ENCODE measurements around the gene PROSER1.
"Not testable (repeated sequence)": the region's sequence is repeated elsewhere in the genome, so short reads cannot be mapped to it uniquely, and the experiment has no call there.

Gene PROSER1

DNA sequence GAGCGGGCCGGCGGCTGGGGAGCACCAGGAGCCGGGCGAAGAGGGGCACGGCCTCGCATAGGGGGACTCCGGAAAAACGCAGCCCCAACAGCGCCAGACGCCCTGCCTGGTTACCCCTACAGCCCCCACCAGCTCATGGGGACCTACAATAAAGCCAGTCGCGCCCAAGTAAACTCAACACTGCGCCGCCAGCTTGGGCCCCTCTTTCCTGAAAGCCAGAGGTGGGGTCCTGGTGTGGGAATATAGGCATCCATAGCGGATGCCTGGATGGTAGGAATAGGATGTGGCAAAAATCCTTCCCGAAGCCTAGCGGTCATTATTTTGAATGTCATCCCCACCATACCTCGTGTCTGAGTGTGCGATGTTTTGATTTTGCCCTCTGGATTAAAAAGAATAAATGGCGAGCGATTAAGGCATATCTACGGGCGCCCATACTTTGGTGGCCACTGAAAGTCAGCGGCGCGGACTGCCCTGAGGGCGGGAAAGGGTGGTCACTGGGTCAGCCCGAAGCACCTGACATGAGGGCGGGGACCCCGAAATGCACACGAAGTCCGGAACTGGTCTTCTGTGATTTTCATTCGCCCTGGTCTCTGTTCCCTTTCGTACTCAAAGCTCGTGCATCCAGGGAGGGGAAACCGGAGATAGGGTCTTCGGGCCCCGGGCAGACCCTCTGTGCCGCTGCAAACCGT, at the start of gene PROSER1, which contains the start of gene NHLRC3:
PROSER1 (minus strand) TSS at position 210 of the 689 bp plus-strand sequence. CDS start 847 bp downstream, outside the sequence.
NHLRC3 (plus strand) TSS at position 577 of the 689 bp plus-strand sequence. CDS start 184 bp downstream, outside the sequence.
- FAIRE-seq, result peak; percentile 78

DNA sequence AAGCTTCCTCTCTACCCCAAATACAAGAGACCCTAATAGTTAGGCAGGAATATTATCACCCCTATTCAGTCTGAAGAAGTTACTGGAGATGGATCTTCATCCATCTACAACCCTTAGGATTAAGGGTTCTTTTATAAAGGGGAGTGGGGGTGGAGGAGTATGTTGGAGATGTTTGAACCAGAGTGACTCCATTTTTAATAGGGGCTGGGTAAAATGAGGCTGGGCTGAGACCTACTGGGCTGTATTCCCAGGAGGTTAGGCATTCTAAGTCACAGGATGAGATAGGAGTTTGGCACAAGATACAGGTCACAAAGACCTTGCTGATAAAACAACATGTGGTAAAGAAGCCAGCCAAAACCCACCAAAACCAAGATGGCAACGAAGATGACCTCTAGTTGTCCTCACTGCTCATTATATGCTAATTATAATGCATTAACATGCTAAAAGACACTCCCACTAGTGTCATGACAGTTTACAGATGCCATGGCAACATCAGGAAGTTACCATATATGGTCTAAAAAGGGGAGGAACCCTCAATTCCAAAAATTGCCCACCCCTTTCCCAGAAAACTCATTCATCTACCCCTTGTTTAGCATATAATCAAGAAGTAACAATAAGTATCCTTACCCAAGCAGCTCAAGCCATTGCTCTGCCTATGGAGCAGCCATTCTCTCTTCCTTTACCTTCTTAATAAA, 48.5 kb upstream of the PROSER1 start:
- FAIRE-seq, result not testable (repeated sequence)

DNA sequence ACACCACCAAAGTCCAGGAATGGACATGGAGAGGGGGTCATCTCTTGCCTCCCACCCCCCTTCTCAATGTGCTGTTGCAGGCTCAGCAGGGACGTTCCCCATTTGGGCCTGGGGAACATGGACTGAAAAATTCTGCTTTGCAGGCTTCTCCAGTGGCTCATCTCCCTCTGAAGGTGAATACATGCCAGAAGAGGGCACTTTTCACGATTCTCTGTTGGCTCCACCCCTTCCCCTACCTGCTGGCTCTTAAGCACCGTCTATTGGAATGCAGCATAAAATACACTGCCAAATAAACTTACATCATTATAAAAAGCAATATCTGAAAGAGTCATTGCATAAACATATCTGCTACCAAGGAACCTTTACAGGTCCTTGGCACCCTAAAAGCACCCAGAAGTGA, 36.1 kb upstream of the PROSER1 start:
- no peak for FAIRE-seq

DNA sequence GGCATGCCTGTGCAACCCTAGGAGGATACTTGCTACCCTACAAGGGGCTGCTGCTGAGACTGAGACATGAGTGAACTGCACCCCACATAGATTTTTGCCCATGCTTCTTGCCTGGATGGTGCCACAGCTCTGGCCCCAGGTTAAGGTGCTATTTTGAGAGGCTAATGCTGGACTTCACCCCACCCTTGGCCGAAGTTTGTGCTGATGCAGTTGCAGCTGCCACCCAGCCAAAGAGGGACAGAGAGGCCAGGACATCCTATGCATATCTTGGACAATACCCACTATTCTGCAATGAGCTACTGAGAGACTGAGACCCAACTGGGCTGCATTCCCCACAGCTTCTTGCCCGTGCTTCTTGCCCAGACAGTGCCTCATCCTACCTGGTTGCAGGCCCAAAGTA, 35.0 kb upstream of the PROSER1 start:
- FAIRE-seq, result no peak

DNA sequence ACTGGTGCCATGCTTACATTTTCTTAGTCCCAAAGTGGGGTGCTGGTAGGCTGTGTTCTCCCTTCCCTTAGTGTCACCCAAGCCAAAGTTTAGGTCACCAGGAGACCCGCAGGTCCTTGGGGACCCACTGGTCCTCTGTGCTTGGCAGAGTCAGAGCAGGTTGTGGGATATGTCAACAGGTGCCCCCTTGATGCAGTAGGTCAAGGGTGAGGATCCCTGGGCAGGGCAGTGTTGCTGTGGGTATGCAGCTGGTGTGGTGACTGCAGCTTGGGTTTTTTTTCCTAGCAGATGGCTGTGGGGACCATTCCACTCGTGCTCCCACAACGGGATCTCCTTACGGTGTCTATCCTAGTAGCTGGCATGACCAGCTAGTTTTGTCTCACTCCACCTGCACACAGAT, 24.1 kb upstream of the PROSER1 start:
- FAIRE-seq, result no peak

DNA sequence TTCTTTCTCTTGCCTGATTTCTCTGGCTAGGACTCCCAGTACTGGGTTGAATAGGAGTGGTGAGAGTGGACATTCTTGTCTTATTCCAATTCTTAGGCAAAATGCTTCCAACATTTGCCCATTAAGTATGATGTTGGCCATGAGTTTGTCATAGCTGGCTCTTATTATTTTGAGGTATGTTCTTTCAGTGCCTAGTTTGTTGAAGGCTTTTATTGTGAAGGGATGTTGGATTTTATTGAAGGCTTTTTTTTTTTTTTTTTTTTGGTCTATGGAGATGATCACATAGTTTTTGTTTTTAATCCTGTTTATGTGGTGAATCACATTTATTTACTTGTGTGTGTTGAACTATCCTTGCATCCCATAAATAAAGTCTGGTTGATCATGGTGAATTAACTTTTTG, 20.2 kb upstream of the PROSER1 start:
- no peak for FAIRE-seq

DNA sequence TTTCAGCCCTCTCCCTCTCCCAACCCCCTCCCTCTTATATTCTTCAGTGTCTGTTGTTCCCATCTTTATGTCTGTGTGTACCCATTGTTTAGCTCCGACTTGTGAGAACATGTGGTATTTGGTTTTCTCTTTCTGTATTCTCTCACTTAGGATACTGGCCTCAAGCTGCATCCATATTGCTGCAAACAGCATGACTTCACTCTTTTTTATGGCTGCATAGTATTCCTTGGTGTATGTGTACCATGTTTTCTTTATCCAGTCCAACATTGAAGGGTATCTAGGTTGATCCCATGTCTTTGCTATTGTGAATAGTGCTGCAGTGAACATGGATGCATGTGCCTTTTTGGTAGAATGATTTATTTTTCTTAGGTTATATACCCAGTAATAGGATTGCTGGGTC, 18.1 kb upstream of the PROSER1 start:
- FAIRE-seq, result no peak

DNA sequence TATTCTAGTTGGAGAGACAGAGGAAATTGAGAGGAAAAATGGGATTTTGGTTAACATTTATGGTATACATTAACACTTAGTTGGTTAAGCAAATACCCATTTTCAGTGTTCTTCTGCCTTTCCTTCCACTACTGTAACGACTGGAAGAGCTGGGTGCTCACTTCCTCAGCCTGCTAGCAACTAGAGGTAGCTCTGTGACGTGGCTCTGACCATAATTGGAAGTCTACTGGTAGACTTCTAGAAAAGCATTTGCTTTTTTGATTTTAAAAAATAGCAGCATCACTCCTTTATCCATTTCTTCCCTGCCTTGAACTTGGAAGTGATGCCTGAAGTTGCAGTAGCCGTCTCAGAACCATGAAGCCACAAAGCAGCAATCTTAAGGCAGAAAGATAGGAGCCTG, 16.2 kb upstream of the PROSER1 start:
- FAIRE-seq, result no peak

DNA sequence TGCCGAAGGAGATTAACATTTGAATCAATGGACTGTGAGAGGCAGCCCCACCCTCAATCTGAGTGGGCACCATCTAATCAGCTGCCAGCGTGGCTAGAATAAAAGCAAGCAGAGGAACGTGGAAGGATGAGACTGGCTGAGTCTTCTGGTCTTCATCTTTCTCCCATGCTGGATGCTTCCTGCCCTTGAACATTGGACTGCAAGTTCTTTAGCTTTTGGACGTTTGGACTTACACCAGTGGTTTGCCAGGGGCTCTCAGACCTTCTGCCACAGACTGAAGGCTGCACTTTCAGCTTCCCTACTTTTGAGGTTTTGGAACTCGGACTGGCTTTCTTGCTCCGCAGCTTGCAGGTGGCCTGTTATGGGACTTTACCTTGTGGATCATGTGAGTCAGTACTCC, 15.1 kb upstream of the PROSER1 start:
- FAIRE-seq, result no peak

DNA sequence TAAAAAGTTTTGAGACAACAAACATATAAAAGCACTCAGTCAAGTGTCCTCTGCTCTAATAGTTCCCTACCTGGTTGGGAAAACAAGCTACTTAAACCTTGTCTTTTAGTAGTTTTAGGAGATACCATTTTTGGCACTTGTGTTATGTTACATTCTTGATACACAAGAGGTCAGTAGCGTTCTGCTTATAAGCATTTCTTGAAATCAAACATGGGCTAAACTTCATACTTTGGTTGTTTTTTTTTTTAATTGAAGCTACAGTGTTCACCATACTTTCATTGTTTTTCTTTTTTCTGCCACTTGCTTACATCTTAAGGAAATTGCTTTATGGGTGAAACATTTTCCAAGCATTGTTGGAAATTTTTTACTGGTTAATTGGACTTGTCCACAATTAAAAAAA, 13.3 kb upstream of the PROSER1 start:
- FAIRE-seq, result peak; percentile 61

DNA sequence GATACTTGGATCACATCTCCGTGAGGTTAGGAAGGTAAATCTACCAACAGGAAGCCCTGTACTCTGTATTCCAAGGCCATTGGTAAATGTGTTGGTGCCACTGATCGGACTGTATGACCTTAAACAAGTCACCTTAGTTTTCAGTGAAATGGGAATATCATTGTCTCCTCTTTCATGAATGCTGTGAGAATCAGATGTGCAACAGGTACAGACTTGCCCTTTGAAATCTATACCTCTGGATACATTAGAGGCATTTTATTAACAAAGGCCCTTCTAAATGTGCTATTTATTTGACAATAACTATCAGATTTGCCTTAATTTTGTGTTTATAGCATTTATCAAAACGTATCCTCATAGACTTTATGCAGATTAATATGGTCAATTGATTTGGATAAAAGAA, 11.4 kb upstream of the PROSER1 start:
- no peak for FAIRE-seq

DNA sequence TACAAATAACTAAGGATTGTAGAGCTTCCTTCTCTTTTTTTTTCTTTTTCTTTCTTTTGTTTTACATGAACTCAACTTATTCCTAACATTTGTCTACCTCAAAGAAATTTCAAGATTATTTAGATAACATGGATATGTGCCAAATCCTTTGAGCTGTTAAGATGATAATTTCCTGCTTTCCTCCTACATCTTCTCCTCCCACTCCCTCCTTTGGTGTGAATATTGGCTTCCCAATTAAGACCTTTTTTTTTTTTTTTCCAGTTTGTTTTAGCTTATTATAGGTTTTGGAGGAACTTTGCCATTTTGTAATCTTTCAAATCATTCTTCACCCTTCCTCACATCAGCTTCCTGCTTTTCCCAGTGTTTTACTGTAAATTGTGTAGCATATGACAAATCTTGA, 10.9 kb upstream of the PROSER1 start:
- FAIRE-seq, result no peak

DNA sequence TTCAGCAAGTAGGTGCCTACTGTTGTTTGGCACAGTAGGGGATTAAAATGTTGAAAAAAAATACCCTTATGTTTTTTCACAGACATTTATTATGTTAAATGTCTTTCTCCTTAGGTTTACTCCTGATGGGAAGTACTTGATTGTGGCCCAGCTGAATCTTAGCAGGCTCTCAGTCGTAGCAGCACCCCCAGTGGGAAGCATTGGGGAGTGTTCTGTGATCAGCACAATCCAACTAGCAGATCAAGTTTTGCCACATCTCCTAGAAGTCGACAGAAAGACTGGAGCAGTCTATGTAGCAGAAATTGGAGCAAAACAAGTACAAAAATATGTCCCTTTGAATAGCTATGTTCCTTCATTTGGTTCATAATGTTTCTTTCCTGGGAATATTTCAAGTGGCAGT, 9.7 kb upstream of the PROSER1 start:
- FAIRE-seq, result no peak

DNA sequence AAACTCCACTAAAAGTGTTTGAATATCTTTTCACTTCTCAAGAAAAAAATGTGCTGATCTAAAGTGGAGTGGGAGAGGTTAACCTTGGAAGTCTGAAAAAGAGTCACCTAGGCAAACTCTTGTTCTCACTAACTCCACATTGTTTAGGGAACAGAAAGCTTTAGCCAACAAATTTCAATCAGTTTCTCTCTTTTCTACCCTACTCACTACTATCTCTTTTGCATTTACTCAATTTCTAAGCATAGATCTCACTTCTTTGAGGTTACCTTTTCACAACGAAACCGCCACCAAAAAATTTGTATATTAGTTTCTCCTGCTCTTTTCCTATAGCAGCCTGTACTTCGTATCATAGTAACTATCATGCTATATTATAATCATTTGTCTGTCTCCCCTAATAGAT, 6.6 kb upstream of the PROSER1 start:
- FAIRE-seq, result no peak

DNA sequence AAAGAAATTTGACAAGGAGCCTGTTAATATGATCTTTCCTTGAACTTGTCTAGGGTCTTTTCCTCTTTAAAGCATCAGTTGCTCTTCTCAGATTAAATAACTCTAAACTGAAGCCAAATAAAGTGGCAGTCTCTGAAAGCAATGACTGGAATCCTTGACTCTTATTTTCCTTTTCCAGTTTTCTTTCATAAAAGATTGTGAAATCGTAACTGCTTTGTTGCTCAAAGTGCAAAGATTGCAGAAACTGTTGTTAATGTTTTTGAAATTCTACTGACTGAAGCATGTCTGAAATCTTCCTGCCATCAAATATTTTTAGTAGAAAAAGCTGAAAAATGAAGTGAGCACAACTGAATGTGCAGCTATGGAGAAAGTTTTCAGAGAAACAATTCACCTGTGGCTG, 2.3 kb upstream of the PROSER1 start:
- FAIRE-seq, result no peak

DNA sequence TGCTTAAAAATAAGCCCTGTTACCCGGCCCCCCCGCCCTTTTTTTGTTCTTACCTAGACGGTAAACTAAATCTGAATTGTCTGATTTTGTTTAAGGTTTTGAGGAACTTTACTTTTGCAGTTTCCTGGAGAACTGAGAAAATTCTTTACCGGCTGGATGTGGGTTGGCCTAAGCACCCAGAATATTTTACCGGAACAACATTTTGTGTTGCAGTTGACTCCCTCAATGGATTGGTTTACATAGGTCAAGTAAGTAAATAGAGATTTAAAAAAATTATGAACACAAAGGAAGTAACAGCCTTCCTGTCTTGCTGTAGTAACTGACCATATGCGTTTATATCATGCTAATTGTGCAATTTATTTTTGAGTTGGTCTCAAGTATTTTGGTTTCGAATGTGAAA, 1.2 kb upstream of the PROSER1 start:
- FAIRE-seq, result peak; percentile 60

DNA sequence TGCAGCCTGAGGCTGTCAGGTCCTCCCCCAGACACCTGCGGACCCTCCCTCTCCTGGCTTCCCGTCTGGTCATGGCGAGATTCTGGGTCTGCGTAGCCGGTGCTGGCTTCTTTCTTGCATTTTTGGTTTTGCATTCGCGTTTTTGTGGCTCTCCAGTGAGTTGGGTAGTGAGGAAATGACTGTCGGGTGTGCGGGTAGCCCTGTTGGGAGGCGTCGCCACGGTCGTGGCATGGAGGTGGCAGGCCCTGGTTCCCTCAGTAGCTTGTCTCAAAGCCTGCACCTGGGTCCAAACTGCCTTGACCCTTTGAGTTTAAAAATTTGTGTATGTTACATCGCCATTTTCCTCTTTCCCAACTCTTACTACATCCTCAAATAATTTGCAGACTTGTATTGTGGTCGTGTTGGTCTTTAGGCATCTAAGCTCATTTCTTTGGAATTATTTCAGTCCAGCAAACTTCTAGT, 711 bp upstream of the PROSER1 start:
- no peak for FAIRE-seq

DNA sequence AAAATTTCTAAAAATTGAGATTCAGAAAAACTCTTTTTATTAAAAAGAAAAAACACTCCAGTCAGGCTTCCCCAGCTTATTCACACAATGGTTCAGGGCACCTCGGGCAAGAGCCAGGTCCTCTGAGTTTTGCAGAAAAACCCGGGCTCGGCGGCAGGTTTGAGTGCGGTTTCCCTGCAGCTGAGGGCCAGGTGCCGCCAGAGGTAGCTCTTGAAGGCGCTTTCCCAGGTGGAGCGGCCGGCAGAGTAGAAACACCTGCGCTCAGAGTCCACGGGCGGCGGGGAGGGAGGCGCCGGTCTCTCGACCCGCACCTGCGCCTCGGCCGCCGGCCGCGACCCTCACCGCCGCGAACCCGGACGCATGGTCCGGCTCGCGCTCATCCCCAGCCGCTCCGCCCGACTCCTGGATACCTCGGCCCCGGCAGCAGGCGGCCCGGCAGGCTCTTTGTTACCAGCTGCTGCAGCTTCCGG, 444 bp downstream of the PROSER1 start:
- no peak for FAIRE-seq

DNA sequence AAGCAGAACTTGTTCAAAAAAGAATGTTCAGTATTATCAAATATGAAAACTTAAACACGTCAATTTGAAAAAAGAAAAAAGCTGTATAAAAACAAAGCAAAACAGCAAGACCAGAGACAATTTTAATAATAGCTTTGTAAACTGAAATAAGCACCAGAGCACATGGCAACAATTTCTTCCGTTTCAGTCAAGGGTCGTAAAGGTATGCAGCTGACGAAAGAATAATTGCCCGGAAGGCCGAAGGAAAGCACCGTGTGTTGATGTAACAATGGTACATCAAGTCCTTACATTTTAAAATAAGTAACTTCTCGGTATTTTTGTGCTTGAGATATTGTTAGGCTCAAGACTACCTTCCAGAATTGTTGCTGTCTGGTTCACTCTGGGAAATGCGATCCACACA, 1.7 kb downstream of the PROSER1 start:
- FAIRE-seq, result no peak

DNA sequence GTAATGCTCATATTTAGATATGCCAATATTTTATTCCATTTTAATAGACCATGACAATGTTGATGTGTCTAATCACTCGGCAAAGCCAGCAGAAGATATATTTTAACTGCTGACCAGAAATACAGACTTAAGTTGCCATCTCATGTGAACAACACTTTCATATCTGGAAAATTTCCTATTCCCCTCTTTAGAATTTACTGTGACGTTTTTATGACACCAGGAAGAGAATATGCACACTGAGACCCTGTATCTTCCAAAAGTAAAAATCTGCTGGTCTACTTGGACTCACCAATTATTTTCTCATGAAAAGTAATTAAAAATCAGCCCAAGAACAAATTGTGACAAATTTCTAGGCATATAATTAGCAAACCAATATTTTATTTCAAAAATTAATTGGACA, 2.1 kb downstream of the PROSER1 start:
- no peak for FAIRE-seq

DNA sequence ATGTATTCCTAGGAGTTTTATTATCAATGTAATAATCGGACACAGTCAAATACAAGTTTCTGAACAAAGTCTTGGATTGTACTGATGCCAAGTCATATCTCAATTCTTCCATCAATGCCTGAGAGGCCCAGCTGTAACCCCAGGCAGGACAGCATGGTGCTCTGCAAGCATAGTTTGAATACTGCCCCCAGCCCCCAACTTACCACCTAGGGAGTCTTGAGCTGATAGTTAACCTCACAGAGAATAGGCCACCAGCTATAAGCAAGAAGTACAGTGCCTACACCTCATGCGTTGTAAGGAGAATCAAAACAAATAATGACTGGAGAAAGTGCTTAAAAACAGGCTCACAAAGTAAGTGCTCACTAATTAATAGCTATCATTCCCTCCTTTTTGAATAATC, 2.7 kb downstream of the PROSER1 start:
- FAIRE-seq, result no peak

DNA sequence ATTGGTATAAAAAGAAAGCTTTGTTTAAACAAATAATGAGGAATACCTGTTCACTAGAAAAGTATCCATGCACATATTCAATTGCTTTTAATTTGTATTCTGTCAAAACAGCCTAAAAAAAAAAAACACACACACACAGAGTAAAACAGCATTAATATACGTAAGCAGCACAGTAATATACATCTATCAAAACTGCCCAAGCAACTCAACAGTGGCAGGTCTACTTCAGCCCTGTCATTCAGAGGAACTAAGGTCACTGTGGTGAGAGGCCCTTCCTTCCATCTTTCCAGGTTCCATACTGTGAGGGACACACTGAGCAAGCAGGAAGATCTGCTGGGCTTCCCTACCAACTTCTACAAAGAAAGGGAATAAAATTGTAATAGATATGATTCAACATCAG, 3.8 kb downstream of the PROSER1 start:
- FAIRE-seq, result no peak

DNA sequence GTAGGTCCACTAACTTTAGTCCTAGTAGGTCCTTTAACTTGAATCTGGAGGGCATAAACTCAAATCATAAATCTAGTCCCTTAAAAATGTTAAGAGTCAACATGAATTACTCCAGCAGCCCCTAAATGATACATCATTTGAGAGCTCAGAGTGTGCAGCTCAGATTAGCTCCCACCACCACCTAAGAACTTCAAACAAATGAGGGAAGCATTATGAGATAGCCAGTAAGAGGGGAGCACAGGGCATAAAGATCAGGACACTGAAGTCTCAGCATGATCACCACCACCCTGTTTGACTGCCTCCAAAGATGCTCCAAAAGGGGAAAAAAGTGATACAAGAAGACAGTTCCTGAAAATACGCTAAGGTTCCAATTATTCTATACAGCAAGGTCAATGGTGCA, 5.7 kb downstream of the PROSER1 start:
- no peak for FAIRE-seq

DNA sequence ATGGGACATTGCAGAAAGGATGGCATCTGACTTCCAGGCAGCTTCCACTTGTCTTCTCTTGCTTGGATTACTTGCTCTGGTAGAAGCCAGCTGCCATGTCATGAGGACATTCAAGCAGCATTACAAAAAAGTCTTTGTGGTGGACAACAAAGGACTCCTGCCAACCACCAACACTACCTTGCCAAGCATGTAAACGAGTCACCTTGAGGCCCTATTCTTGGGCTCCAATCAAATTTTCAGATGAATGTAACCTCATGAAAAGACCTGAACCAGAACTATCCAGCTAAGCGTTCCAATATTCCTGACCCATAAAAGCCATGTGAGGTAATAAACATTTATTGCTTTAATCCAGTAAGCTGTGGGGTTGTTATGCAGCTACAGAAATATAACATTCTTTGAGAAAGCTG, 12.5 kb downstream of the PROSER1 start:
- FAIRE-seq, result no peak
